HepG2 (cell line): ENCODE data around the gene BBS9. TPM values are rescaled to one million over a fixed set of nuclear protein-coding genes. Genes with fewer than 3 reads are reported as not detected.

Experiments used
- ATAC-seq: fragments of 200-7000 bp; cut with Tn5 transposase; 3 replicates; pipeline ENCODE4 v1.9.1; 2020; ENCODE audit warnings: mild to moderate bottlenecking, moderate library complexity
- BruUV-seq: library from RNA; stranded (reverse); fragments of 400-500 nt; replicated peaks from 2 replicates; lab custom pipeline; 2021; lab: Mats Ljungman, UMichigan
- CTCF ChIA-PET: fragments of 300-600 bp; formaldehyde crosslinking; extraction: SDS; loops from one replicate; lab custom pipeline; 2021; ENCODE audit warnings: low total read pairs, inconsistent platforms, low intra/inter-chr PET ratio; lab: Yijun Ruan, JAX
- POLR2A ChIA-PET: fragments of 350-600 bp; sonication (Branson Sonifier 250); formaldehyde crosslinking; loops from one replicate; lab custom pipeline; 2020; ENCODE audit warnings: antibody characterized with exemption, inconsistent platforms; lab: Yijun Ruan, JAX
- DNase-seq: peaks from one replicate; pipeline ENCODE4 v3.0.0-alpha.2; 2015; ENCODE audit warnings: low spot score
- FAIRE-seq: peaks from 3 replicates; lab custom pipeline; 2011; peaks lifted over from hg19 to GRCh38; lab: Jason Lieb, UNC
- H2AFZ ChIP-seq: one replicate; pipeline ENCODE4 v1.6.1; 2011; ENCODE audit warnings: low read length, inconsistent platforms
- H3K27ac ChIP-seq: fragments of 300-600 bp; 3 replicates; pipeline ENCODE4 v1.8.0; 2011; ENCODE audit warnings: mixed run types, mild to moderate bottlenecking, mixed read lengths, low read length, inconsistent platforms; ENCODE audit not compliant: insufficient read depth; ENCODE audit errors: extremely low read length
- H3K27me3 ChIP-seq, 2 experiments: fragments of 200-600 bp in 1 of 2; 2 replicates in 1 of 2; 3 replicates in 1 of 2; pipeline versions ENCODE4 v1.6.0 to v1.8.0; 2011; ENCODE audit warnings: low read length in 2 of 2, mild to moderate bottlenecking in 2 of 2, moderate library complexity in 2 of 2, inconsistent platforms in 1 of 2; ENCODE audit not compliant: insufficient read depth in 2 of 2, control insufficient read depth in 1 of 2
- H3K36me3 ChIP-seq, 2 experiments: fragments of 200-600 bp in 1 of 2; replicated peaks in 1 of 2; 2 replicates in 1 of 2; 3 replicates in 1 of 2; pipeline versions ENCODE4 v1.5.1 to v1.8.0; 2011; ENCODE audit warnings: low read length in 2 of 2, inconsistent platforms in 1 of 2; ENCODE audit not compliant: insufficient read depth in 2 of 2, control insufficient read depth in 1 of 2
- H3K4me1 ChIP-seq: 2 replicates; pipeline ENCODE4 v1.5.1; 2012; ENCODE audit warnings: low read length, inconsistent platforms; ENCODE audit not compliant: insufficient read depth
- H3K4me2 ChIP-seq: 2 replicates; pipeline ENCODE4 v1.6.0; 2011; ENCODE audit warnings: low read depth, low read length, inconsistent platforms
- H3K4me3 ChIP-seq, 3 experiments: fragments of 200-600 bp in 1 of 3; sonication (generic), shearing (Covaris generic) in 1 of 3; replicated peaks in 1 of 3; 2 replicates each; pipeline ENCODE4 v1.5.1; 2011 to 2016; ENCODE audit warnings: low read length in 3 of 3, inconsistent platforms in 2 of 3, low read depth in 2 of 3, mild to moderate bottlenecking in 2 of 3, control low read depth in 1 of 3, mixed read lengths in 1 of 3; ENCODE audit not compliant: insufficient read depth in 1 of 3
- H3K79me2 ChIP-seq: one replicate; pipeline ENCODE4 v1.6.1; 2011; ENCODE audit warnings: low read length, inconsistent platforms; ENCODE audit not compliant: insufficient read depth
- H3K9ac ChIP-seq: 2 replicates; pipeline ENCODE4 v1.6.0; 2011; ENCODE audit warnings: mild to moderate bottlenecking, low read depth, low read length, inconsistent platforms; ENCODE audit not compliant: insufficient read depth
- H3K9me3 ChIP-seq: 2 replicates; pipeline ENCODE4 v1.5.1; 2012; ENCODE audit warnings: mild to moderate bottlenecking, low read length
- H4K20me1 ChIP-seq: 2 replicates; pipeline ENCODE4 v1.6.0; 2011; ENCODE audit warnings: inconsistent platforms, mild to moderate bottlenecking, low read length, moderate library complexity; ENCODE audit not compliant: insufficient read depth
- CCDC6 ChIP-seq: sonication (generic); formaldehyde crosslinking; IDR thresholded peaks from 2 replicates; pipeline ENCODE4 v1.8.1; 2022; ENCODE audit warnings: mild to moderate bottlenecking, missing genetic modification reagents, moderate library complexity
- DBP ChIP-seq: sonication (generic); formaldehyde crosslinking; IDR thresholded peaks from 2 replicates; pipeline ENCODE4 v1.4.0; 2020; ENCODE audit warnings: missing genetic modification reagents; ENCODE audit errors: not compliant biosample characterization
- HNF4A ChIP-seq: sonication (generic); formaldehyde crosslinking; IDR thresholded peaks from 2 replicates; pipeline ENCODE4 v1.4.0; 2020; ENCODE audit warnings: missing genetic modification reagents
- HOXA5 ChIP-seq: sonication (generic); formaldehyde crosslinking; IDR thresholded peaks from 2 replicates; pipeline ENCODE4 v1.4.0; 2020; ENCODE audit warnings: missing genetic modification reagents
- KLF9 ChIP-seq: IDR thresholded peaks from 2 replicates; pipeline ENCODE4 v1.6.1; 2016; ENCODE audit warnings: low read depth
- MED8 ChIP-seq: sonication (generic); formaldehyde crosslinking; IDR thresholded peaks from 2 replicates; pipeline ENCODE4 v1.8.1; 2023; ENCODE audit warnings: mild to moderate bottlenecking, missing genetic modification reagents; ENCODE audit not compliant: insufficient replicate concordance
- PHF20 ChIP-seq: sonication (generic); formaldehyde crosslinking; IDR thresholded peaks from 2 replicates; pipeline ENCODE4 v1.5.0; 2020; ENCODE audit warnings: mild to moderate bottlenecking, missing genetic modification reagents
- PHF5A ChIP-seq: IDR thresholded peaks from one replicate; pipeline ENCODE4 v1.6.1; 2018; ENCODE audit warnings: low read depth, missing genetic modification reagents; ENCODE audit not compliant: unreplicated experiment
- SMC3 ChIP-seq: IDR thresholded peaks from 2 replicates; pipeline ENCODE4 v1.6.1; 2011; ENCODE audit warnings: low read length, improper control_type of control experiment
- TAF15 ChIP-seq: fragments of 200-400 bp; formaldehyde crosslinking; IDR thresholded peaks from one replicate; pipeline ENCODE4 v1.6.1; 2018; ENCODE audit warnings: mild to moderate bottlenecking, low read depth, low read length; ENCODE audit not compliant: poor library complexity, severe bottlenecking
- TFAP4 ChIP-seq: sonication (generic); IDR thresholded peaks from 2 replicates; pipeline ENCODE4 v1.6.1; 2016; ENCODE audit warnings: low read depth, borderline replicate concordance
- ZNF33B ChIP-seq: sonication (generic); formaldehyde crosslinking; IDR thresholded peaks from 2 replicates; pipeline ENCODE4 v1.5.1; 2020; ENCODE audit warnings: mild to moderate bottlenecking, missing genetic modification reagents
- ZNF451 ChIP-seq: sonication (generic); formaldehyde crosslinking; IDR thresholded peaks from 2 replicates; pipeline ENCODE4 v1.5.0; 2020; ENCODE audit warnings: mild to moderate bottlenecking, missing genetic modification reagents
- ZNF460 ChIP-seq: sonication (generic); formaldehyde crosslinking; IDR thresholded peaks from 2 replicates; pipeline ENCODE4 v1.5.1; 2020; ENCODE audit warnings: missing genetic modification reagents, mild to moderate bottlenecking, borderline replicate concordance
- ZNF503 ChIP-seq: sonication (generic); formaldehyde crosslinking; IDR thresholded peaks from 2 replicates; pipeline ENCODE4 v1.4.0; 2020; ENCODE audit warnings: missing genetic modification reagents
- ZNF737 ChIP-seq: sonication (generic); formaldehyde crosslinking; IDR thresholded peaks from 2 replicates; pipeline ENCODE4 v1.5.0; 2020; ENCODE audit warnings: missing genetic modification reagents, mild to moderate bottlenecking, borderline replicate concordance
- ZNF788 ChIP-seq: sonication (generic); formaldehyde crosslinking; IDR thresholded peaks from 2 replicates; pipeline ENCODE4 v1.5.0; 2020; ENCODE audit warnings: mild to moderate bottlenecking, missing genetic modification reagents, borderline replicate concordance
- in situ Hi-C: cut with HindIII; loops from 2 replicates; pipeline ENCODE4 v1.10.0; 2017; ENCODE audit warnings: low pct_unique_long_range_greater_than_20kb; ENCODE audit not compliant: extremely low pct_ligation_motif_present
- intact Hi-C: fragments of 100-400 bp; cut with micrococcal nuclease; formaldehyde crosslinking; loops from one replicate; pipeline ENCODE4 v1.10.0; 2022; ENCODE audit not compliant: unreplicated experiment
- polyA plus RNA-seq, 8 experiments: library from polyadenylated mRNA; depleted of rRNA in 3 of 8; stranded (reverse) in 7 of 8; unstranded in 1 of 8; fragments of >200 nt; fragmentation: Illumina TruSeq in 4 of 8; extraction: Trizol in 4 of 8; gene quantifications; 2 replicates each; pipeline versions ENCODE4 v1.2.1 to v1.2.3, GENCODE V29; 2011 to 2016; ENCODE audit warnings: low read depth in 4 of 8, missing spikeins in 1 of 8, mixed read lengths in 1 of 8; ENCODE audit not compliant: insufficient read depth in 1 of 8
- total RNA-seq, 5 experiments: library from RNA; depleted of rRNA; stranded (reverse); fragments of >200 nt; fragmentation: Illumina TruSeq; extraction: Trizol; gene quantifications; 2 replicates each; pipeline ENCODE4 v1.2.3, GENCODE V29; 2016; ENCODE audit warnings: low read depth in 1 of 5
- TF ChIP-seq, protein P1 (sequence below): sonication (generic); formaldehyde crosslinking; IDR thresholded peaks from 2 replicates; pipeline ENCODE4 v1.9.0; 2022; ENCODE audit warnings: missing genetic modification reagents, mild to moderate bottlenecking, borderline replicate concordance

The BBS9 gene
- total and polyA plus RNA-seq, 2 of the 13 experiments (the other 11 are each of a cell fraction or from before 2014, with no cell fraction given) = 5.1 to 7.8 TPM

GRCh38 chr7:33248671-33249070 is 119.3 kb downstream of the BBS9 start (continued):
- no peak for TF ChIP-seq ZNF737 (CRISPR knock-in tag)
- peak; percentile 20; the same call in 1 of the 2 replicates for TF ChIP-seq HNF4A (CRISPR knock-in tag)
- peak; percentile 60 for TF ChIP-seq TFAP4
- TF ChIP-seq ZNF788 = no peak
- TF ChIP-seq HOXA5 = no peak
- no peak for TF ChIP-seq ZNF460 (CRISPR knock-in tag)
- TF ChIP-seq KLF9 (CRISPR knock-in tag) = no peak

DNA sequence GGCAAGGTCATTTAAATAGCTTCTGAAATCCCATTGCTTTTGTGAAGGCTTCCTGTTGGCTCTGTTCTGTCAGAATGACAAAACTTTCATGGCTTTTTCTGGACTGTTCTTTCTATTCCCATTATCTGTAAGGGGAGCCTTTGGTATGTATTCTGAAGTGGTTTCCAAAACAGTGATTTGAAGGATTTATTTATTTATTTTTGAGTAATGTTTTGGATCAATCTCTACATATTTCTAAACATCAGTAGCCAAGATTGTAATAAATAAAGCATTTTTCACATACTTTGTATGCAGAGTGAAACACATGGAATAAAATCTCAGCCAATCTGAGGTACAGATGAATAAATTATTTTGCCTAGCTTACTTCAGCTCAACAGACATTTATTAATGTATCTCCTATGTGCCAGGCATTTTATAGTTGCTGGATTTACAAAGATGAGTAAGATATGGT is 121.1 kb downstream of the BBS9 start:
- no peak overlapping the region for H3K4me2 ChIP-seq
- FAIRE-seq = no peak
- no peak for DNase-seq
- 0 out of 2 replicates have a peak, but pooled peaks cover 4% of the 10 kb centered on the region for H3K9me3 ChIP-seq
- BruUV-seq = no TSS peak
- in situ Hi-C loops (no loop called here), intact Hi-C loops (no loop called here)
- no peak overlapping the region for H3K9ac ChIP-seq
- H3K79me2 ChIP-seq = no peaks in the 10 kb centered on the region
- H3K36me3 ChIP-seq = no peaks in the 10 kb centered on the region
- ATAC-seq = no peak
- no peak overlapping the region for H3K4me3 ChIP-seq
- peaks cover 22% of the 10 kb centered on the region for H3K4me1 ChIP-seq
- no peak overlapping the region for H2AFZ ChIP-seq
- POLR2A ChIA-PET = no interaction called here
- CTCF ChIA-PET = no interaction called here
- H4K20me1 ChIP-seq = no peaks in the 10 kb centered on the region
- H3K27ac ChIP-seq = no peak overlapping the region
- H3K27me3 ChIP-seq = no peaks in the 10 kb centered on the region
- TF ChIP-seq, protein P1, sequence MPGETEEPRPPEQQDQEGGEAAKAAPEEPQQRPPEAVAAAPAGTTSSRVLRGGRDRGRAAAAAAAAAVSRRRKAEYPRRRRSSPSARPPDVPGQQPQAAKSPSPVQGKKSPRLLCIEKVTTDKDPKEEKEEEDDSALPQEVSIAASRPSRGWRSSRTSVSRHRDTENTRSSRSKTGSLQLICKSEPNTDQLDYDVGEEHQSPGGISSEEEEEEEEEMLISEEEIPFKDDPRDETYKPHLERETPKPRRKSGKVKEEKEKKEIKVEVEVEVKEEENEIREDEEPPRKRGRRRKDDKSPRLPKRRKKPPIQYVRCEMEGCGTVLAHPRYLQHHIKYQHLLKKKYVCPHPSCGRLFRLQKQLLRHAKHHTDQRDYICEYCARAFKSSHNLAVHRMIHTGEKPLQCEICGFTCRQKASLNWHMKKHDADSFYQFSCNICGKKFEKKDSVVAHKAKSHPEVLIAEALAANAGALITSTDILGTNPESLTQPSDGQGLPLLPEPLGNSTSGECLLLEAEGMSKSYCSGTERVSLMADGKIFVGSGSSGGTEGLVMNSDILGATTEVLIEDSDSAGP (CRISPR knock-in tag) = no peak
- TF ChIP-seq MED8 (no peak), TAF15 (no peak), CCDC6 (CRISPR knock-in tag) (no peak), ZNF451 (CRISPR knock-in tag) (no peak), PHF5A (CRISPR knock-in tag) (no peak), ZNF503 (CRISPR knock-in tag) (no peak), PHF20 (no peak), DBP (CRISPR knock-in tag) (no peak), ZNF33B (no peak), SMC3 (no peak)
